GM11168 (cell line): ENCODE data around the gene IL20RB.
"Not testable (repeated sequence)": the region's sequence is repeated elsewhere in the genome, so short reads cannot be mapped to it uniquely, and the experiment has no call there.

ENCODE experiments used
- in situ Hi-C: fragments of 300-500 bp; cut with MboI; formaldehyde crosslinking; loops from one replicate; pipeline ENCODE4 v1.12.0; 2022; ENCODE audit warnings: low sequenced_read_pairs; ENCODE audit not compliant: unreplicated experiment

Gene IL20RB

DNA sequence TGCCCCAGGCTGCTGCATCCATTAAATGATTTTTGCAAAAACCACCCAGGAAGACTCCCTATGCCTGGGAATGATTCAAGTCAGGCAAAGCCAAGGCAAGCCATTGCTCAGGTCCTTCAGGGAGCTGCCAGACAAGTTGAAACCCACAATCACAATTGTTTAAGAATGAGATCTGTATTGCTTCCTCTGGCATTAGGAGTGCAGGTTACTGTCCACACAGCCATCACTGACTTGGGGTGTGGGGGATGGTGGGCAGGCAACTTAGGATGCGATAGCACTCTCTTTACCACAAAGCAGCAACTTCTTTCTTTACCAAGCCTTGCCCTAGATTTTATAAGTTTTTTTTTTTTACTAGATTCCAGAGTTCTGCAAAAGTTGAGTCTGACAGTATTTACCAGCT, 15.0 kb upstream of the IL20RB start:
- in situ Hi-C loops = loop anchor here (10.0 kb wide), 1 partner anchor 88 kb away; no protein-coding TSS in a partner anchor

GRCh38 chr3:136943436-136943835, 14.3 kb upstream of the IL20RB start:
- in situ Hi-C loops = loop anchor here (10.0 kb wide), 1 partner anchor 89 kb away; no protein-coding TSS in a partner anchor

- in situ Hi-C loops = loop anchor here (10.0 kb wide), 1 partner anchor 92 kb away; no protein-coding TSS in a partner anchor
These were observed 10.8 kb upstream of the IL20RB start for GRCh38 chr3:136946978-136947377.

DNA sequence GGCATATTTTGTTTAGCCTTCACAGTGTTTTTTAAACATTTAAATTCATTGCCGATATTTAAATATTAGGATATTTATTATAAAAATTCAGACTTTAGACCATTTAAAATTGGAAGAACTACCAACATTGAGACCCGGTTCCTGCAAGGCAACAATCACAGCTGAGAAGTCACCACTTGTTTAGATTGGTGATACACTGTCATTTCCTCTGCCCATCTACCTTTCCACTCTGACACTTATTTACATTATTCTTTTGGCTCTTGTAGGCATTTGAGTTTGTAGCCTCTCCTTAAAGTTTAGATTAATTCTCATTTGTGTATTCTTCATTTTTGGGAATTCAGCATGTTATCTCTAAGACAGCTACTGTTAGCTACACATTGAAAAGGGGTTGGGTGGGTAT, 10.3 kb upstream of the IL20RB start:
- in situ Hi-C loops = loop anchor here (10.0 kb wide), 1 partner anchor 93 kb away; no protein-coding TSS in a partner anchor

DNA sequence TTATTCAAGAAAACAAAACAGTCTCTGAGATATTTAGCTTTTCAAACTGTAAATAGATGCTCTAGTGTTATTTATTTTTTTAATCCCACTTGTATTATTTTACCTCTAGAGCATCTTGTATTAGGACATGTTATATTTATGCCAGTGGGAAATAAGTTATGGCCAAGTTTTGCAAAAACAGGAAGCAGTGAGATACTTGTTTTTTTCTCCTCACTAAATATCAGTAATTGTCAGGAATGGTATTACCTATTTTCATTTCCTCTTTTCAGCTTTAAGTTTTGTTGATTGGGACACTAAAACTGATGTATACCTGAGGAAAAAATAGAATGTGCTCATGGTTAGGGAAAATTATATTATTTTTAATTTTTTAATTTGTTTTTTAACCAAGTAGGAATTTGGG, 8.6 kb upstream of the IL20RB start:
- in situ Hi-C loops = loop anchor here (10.0 kb wide), 1 partner anchor 94 kb away; no protein-coding TSS in a partner anchor

DNA sequence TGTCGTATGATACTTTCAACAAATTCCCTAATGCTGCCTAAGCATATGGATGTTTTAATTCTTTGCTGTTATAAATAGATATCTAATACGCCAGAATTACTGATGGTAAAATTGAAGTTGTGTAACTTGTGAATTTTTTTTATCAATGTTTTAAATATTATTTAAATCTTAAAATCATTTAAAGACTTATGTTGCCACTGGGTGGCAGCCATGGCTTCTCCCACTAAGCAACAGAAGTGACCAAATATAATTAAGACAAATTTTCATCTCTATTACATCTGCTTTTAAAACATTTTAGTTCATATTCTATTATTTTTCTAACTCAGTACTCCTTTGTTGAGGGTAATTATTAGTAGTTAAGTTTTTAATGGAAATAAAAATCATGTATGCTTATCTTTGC, 8.1 kb upstream of the IL20RB start:
- in situ Hi-C loops = loop anchor here (10.0 kb wide), 1 partner anchor 95 kb away; no protein-coding TSS in a partner anchor

DNA sequence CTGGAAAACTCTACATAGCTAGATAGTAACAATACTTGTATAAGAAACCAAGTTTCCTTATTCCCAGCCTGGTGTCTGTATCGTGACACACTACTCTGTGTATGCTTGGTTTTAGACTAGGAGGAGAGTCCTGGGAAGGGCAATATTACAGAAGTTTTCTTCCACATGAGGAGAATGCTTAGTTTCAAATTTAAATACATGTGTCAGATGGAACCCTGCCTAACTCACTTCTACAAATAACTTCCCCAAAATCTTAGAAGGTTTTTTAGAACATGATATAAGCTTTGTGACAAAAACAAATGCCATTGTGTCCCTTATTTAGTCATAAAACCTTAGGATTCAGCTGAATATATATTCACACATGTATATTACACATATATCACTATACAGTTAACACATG, 7.2 kb upstream of the IL20RB start:
- in situ Hi-C loops = no loop called here

- in situ Hi-C loops = no loop called here
These were observed 5.5 kb upstream of the IL20RB start for GRCh38 chr3:136952292-136952691.

GRCh38 chr3:136954251-136954650, 3.5 kb upstream of the IL20RB start:
- in situ Hi-C loops = no loop called here

DNA sequence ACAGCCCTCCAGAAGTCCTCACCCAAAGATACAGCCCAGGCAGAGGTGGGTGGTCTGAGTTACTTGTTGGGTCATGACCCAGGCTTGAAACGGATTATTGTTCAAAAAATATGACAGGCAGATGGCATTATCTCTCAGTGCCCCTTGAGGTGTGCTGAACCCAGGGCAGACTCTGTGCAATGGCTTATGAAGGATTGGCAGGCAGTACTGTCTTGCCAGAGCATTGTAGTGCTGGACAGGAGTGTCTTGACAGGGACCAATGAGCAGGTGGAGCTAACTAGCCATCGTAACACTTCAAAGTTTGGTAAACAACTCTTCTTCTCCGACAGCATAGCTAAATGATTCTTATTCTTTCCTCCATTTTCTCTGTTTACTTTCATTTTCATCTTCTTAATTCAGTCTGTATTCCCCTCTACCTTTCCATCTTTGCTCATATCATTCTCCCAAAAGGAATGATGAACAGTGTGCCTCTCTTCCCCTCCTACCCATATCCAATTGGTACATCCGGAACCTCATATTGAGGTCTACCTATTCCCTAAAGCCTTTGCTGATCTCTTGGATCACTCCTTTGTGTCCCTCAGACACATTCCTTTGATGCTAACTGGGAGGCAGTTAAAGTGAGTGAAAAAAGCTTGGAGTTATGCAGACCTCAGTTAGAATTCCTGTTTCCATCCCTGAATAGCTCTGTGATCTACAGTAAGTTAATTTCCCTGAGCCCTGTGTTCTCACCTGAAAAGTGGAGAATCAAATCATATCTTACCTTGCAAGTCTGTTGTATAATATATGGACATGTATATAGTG, 2.6 kb upstream of the IL20RB start:
- in situ Hi-C loops = no loop called here

DNA sequence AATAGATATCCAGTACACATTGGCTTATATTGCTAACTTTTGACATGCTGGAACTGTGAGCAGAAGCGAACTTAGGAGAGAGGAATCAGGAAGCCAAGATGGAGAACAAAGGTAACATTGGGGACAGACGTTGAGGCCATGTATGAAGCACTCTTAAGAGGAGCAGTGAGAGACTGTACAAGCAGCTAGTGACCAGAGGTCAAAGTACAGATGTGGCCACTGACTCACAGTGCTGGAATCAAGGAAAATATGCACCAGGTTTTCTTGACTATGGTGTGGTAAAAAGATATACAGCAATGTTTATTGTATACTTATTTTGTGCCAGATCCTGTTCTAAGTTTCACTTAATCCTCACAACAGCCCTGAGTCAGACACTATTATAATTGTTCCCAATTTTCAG, 2.0 kb upstream of the IL20RB start:
- in situ Hi-C loops = no loop called here

DNA sequence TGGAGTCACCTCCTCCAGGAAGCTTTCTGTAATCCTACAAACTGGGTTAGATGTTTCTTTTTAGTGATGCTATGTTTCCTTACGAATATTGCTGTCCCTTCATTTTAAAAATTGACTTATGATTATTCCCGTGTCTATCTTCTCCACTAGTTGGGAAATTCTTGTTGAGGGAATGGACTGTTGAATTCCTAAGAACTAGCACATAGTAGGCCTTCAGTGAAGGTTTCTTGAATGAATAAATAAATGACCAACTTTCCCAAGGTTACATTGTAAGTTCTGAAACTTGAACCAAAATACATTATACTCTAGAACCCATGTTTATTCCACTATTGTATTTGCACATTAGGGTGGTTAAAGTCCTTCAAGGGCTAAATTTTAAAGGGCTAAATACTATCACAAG, 812 bp upstream of the IL20RB start:
- in situ Hi-C loops = no loop called here

GRCh38 chr3:136958939-136959338, 1.2 kb downstream of the IL20RB start:
- in situ Hi-C loops = no loop called here

DNA sequence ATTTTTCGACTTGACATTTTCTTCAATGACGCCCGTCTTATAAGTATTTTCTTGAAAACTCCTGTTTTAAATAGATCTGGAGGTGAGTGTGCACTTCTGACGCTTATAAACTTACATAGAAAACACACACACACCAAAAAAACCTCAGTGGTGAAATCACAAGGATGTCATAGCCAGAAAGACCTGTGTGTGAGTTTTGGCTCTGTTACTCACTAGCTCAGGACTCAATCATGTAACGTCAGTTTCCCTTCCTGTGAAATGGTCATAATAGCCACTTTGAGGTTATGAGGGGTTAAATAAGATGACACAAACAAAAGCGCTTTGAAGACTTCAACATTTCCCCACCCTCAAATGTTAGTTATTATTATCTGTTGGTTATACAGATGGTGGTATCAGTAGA, 1.8 kb downstream of the IL20RB start:
- in situ Hi-C loops = no loop called here

- in situ Hi-C loops = no loop called here
These were observed 3.4 kb downstream of the IL20RB start for GRCh38 chr3:136960838-136961836.

GRCh38 chr3:136962927-136963326, 5.1 kb downstream of the IL20RB start:
- in situ Hi-C loops = no loop called here

DNA sequence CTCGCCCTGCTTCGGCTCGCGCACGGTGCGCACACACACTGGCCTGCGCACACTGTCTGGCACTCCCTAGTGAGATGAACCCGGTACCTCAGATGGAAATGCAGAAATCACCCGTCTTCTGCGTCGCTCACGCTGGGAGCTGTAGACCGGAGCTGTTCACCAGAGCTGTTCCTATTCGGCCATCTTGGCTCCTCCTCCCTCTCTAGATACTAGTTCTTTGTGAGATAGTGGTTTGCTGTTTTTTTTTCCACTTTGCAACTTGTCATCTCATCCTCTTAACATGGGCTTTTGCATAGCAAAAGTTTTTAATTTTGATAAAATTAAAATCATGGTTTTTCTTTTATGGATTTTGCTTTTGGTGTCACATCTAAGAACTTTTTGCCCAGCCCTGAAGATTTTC, 11.8 kb downstream of the IL20RB start:
- in situ Hi-C loops = not testable (repeated sequence)

GRCh38 chr3:136973352-136973751, 15.6 kb downstream of the IL20RB start:
- in situ Hi-C loops = no loop called here

DNA sequence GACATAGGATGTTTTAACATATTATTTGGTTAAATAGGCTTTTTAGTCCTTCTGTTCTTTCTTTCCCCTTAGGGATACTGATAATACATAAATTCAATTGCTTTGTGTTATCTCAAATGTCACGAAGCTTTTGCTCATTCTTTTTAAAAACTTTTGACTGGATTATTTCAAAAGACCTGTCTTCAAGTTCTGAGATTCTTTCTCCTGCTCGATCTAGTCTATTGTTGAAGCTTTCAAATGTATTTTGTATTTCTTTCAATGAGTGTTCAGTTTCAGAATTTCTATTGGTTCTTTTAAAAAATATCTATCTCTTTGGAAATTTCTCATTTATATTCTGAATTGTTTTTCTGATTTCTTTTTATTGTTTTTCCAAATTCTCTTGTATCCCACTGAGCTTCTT, 16.9 kb downstream of the IL20RB start:
- in situ Hi-C loops = no loop called here

DNA sequence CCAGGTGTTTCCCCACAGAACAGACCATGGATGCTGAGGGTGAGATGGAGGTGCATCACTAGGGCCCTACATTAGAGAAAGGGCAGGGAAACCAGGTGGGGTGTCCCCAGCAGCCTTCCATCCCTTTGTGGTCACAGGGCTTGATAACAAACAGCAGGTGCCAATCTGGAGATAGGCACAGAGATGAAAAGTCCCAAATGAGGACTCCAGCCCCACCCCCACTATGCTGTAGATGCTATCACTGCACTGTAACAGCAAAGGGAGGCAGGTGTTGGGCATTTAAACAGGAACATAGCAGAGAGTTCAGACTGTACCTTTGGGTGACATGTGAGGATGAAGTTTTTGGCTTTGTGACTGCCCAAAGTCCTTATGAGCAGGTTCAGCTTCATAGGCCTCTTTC, 21.4 kb downstream of the IL20RB start:
- in situ Hi-C loops = no loop called here

DNA sequence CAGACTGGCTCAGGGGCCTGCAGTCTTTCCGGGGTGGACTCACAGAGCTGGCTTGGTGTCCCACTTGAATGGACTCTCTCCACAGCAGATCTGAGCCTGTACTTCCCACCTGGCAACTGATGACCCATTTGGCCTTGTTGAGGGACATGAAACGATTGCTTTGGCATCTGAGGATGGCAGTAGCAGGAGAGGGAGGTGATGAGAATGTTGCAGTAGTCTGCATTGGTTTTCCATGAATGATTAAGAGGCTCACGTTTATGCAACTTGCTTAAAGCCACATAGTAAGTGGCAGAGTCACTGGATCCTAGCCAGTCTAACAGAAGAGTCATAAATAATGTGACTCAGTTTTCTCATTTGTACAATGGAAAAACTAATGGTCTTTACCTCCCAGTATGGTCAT, 21.9 kb downstream of the IL20RB start:
- in situ Hi-C loops = no loop called here
